Activated T-cell treated with anti-CD3 and anti-CD28 coated beads, Interleukin-2, amount 50 U/mL, for 48 hours (primary cell): ENCODE measurements around the gene ACADS.
"Not testable (repeated sequence)": the region's sequence is repeated elsewhere in the genome, so short reads cannot be mapped to it uniquely, and the experiment has no call there.

Experiments
- DNase-seq, 2 experiments: peaks; one replicate each; pipeline ENCODE4 v3.0.0-alpha.2; 2020

ACADS gene

GRCh38 chr12:120732198-120732597 lies 6.6 kb downstream of the ACADS start:
- not testable (repeated sequence) for DNase-seq

DNA sequence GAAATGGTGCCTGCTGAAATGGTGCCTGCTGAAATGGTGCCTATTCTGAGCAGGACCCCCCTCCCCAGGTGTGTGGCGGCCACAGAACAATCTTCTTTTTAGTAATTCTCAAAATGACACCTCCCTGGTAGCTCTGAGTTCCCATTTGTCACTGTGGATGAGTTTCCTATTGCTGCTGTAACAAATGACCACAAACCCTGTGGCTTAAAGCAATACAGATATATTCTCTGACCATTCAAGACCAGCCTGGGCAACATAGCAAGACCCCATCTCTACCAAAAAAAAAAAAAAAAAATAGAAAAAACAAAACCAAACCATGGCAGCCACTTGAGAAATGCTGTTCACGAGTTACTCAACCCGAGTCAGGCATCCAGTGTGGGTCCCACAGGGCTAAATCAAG lies 7.9 kb downstream of the ACADS start:
- DNase-seq = no peak

DNA sequence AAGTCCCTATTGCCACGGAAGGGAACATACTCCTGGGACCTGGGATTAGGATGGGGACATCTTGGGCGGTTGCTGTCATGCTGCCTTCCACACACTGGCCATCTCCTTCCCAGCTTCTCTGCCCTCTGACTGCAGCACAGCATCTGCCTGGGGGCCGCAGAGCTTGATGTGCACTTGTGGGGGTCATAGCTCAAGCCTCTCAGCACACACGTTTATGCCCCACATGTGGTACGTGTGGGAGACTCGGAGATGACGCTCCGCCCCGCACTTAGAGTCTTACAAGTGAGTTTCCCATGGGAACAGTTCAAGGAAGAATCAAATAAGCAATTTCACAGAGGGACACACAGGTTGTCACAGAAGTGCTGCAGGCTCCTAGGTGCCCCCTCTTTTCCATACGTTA lies 8.6 kb downstream of the ACADS start:
- DNase-seq = no peak

- no peak for DNase-seq
Observed at GRCh38 chr12:120735181-120735580, 9.6 kb downstream of the ACADS start.

GRCh38 chr12:120736404-120737331 lies 11.0 kb downstream of the ACADS start:
- no peak for DNase-seq

DNA sequence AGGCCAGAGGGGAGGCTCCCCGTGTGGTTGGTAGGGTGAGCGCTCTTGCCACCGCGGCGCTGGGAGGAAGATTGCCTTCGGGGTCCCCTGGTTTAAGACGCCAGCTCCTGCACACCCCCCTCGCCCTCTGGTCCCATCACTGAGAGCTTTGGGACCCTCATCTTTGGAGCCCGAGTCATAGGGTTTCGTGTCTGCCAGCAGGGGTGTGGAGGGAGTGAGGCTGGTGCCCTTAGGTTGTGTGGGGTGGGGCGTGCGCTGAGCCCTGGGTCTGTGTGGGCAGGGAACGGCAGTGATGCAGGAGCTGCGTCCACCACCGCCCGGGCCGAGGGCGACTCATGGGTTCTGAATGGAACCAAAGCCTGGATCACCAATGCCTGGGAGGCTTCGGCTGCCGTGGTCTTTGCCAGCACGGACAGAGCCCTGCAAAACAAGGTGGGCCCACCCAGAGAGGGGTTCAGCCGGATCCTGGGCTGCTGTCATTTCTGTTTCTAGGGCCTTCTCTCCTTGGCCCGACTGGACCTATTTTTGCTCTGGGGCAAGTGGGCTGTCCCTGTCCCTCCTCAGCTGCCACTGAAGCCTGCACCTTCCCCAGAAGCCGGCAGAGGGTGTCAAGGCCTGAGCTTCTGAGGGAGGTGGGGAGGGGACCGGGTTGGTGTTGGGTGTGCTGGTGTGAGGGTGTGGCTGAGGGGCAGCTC lies 12.1 kb downstream of the ACADS start:
- no peak for DNase-seq

DNA sequence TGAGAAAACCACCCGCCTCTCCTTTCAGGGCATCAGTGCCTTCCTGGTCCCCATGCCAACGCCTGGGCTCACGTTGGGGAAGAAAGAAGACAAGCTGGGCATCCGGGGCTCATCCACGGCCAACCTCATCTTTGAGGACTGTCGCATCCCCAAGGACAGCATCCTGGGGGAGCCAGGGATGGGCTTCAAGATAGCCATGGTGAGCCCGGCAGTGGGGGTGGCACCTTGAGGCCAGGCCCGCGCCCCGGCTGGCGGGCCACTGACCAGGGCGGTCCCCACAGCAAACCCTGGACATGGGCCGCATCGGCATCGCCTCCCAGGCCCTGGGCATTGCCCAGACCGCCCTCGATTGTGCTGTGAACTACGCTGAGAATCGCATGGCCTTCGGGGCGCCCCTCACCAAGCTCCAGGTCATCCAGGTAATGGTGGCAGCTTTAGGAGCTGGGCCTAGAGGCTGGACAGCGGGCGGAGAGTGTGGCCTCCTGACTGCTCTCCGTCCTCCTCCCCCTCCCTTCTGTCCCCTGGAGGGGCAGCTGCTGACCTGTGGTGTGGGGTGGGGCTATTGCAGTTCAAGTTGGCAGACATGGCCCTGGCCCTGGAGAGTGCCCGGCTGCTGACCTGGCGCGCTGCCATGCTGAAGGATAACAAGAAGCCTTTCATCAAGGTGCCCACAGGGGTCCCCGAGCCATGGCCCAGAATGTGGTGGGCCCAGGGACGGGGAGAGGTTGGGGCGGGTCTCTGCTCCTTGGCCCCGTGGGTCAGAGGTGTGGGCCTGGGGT lies 12.8 kb downstream of the ACADS start:
- no peak for DNase-seq

- DNase-seq = no peak
Observed at GRCh38 chr12:120739031-120739762, 13.6 kb downstream of the ACADS start.

DNA sequence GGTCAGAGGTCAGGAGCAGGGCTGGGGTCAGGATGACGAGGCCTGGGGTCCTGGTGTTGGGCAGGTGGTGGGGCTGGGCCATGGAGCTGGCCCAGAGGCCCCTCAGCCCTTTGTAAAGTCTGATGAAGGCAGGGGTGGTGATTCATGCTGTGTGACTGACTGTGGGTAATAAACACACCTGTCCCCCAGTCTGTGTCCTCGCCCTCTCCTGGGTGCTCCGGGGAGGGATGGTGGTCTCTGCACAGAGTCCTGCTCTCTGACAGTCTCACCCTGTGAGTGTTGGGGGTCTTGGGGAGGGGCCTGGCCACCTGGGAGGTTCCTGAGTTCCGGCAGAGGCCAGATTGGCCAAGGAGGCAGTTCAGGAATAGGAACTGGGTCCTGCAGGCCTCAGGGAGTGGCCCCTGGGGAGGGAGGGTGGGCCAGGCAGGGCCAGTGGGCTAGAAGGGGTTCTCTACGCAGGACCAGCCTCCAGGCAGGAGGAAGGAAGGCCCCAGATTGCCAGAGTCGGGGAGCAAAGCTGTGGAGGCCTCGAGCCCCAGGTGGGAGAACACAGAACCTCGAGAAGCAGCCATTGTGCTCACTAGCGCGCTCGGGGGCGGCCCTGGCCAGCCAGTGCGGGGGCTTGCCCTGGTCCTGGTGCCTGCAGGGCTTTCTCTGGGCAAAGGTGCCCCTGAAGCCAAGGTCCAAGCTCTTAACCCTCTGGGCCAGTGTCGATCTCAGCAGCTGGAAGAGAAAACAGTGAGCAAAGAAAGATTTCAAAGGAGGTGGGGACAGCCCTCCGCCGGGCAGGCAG lies 14.4 kb downstream of the ACADS start:
- DNase-seq = no peak

DNA sequence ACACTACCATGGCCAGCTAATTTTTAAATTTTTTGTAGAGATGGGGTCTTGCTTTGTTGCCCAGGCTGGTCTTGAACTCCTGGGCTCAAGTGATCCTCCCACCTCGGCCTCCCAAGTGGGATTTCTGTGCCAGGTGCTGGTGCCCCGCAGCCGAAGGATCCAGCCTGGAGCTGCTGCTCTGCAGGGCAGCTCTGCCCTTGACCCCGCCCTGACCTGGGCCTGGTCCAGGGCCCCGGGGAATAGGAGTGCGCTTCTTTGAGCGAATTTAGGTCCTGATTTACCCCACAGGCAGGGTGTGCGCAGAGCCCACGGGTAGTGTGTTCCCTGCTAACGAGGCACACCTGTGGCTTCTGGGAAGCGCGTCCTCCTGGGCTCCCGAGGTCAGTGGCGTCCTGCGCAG lies 15.2 kb downstream of the ACADS start:
- no peak for DNase-seq

- DNase-seq = no peak
Observed at GRCh38 chr12:120741476-120742421, 16.1 kb downstream of the ACADS start.

DNA sequence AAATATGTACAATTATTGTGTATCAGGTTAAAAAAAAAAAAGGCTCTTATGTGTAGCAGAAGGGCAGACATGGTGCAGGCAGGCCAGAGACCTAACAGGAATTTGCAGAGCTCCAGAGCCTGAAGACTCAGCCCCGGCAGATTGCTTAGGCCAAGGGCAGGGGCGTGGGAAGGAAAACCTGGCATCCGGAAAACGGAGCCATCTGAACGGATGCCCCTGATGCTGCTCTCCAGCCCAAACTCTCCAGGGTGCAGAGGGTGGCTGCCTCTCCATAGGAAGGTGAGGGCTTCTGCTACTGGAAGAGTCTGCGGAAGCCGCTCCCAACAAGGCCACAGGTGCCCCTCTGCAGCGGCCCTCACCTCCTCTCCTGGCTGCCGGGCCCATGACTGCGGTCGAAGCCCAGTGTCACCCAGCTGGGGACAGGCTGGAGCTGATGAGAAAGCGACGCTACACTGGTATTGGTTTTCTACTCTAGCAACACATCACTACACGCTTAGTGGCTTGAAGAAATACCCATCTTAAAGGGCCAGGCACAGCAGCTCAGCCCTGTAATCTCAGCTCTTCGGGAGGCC lies 19.4 kb downstream of the ACADS start:
- DNase-seq = no peak

GRCh38 chr12:120748242-120748641 lies 22.6 kb downstream of the ACADS start:
- DNase-seq = no peak

DNA sequence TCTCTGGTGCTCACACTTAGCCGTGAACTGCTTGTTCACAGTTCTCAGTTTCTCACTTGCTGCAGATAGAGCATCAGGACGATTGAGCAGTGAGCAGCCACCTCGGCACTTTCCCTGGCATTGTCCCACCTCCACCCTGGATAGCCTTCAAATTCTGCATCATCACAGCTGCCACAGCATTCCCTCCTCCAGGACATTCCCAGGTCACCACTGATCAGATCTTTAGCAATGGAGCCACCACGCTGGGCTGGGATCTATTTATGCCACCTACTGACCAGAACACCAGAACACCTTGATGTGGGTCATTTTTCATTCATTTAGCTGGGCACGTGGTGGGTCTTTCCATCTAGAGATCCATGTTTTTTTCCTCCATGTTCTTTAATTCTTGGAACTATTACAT lies 23.6 kb downstream of the ACADS start:
- DNase-seq = no peak

DNA sequence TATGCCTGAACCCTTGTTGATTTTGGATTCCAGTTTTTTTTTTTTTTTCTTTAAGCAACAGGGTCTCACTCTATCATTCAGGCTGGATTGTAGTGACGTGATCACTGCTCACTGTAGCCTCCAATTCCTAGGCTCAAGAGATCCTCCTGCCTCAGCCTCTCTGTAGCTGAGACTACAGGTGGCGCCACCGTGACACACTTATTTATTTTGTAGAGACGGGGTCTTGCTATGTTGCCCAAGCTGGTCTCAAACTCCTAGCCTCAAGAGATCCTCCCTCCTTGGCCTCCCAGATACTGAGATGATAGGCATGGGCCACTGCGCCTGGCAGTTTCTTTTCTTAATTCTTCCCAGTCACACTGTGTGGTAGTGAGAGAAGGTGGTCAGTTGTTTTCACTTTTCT lies 25.2 kb downstream of the ACADS start:
- DNase-seq = no peak

DNA sequence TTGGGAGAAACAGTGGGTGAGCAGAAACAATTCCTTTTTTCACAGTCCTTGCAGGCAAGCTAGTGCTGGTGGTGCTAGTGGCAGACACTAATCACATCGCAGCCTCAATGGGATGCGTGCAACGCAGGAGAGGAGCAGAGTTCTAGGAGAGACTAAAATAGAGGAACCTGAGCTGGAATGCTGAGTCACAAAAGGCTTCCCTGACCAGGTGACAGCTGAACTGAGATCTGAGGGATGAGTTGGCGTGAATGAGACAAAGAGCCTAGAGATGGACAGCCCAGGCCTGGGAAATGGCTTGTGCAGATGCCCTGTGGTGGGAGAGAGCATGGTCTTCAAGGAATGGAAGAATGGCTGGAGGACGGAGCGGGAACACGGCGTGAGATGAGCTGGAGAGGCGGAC lies 25.8 kb downstream of the ACADS start:
- no peak for DNase-seq

GRCh38 chr12:120754792-120755191 lies 29.2 kb downstream of the ACADS start:
- DNase-seq = no peak

DNA sequence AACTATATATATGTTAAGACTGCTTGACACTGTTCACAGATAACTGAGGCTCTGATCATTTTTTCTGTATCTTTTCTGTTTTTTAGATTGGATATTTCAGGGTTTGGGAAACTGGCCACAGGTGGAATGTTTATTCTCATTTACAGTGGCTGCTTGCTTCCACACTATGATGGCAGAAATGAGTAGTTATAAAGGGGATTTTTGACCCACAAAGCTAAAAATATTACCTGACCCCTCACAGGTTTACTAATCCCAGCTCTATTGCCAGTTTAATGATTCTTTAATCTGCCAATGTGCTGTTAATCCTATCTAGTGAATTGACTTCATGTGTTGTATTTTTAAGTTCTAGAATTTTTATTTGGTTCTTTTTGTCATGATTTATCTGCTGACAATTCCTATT lies 29.6 kb downstream of the ACADS start:
- no peak for DNase-seq

DNA sequence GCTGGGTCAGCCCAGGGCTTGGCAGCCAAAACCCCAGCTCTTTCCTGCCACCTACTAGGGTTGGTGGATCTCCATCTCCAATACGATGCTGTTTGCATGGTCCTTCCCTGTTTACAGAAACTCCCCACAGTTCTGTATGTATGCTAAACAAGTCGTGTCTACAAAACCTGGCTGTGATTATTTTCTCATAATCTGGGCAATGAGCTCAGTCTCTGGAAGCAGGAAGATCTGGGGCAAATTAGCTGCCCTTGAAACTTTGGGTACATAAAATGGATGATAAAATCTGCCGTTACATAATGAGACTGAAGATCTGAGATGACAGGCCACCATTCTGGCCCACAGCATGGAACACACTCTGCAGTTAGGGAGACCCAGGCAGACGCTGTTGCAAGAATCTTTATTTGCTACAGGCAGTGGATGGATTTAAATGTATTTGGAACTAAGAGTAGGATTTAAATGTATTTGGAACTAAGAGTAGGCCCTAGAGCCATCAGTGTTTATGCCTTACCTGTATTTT lies 31.7 kb downstream of the ACADS start:
- DNase-seq = no peak

DNA sequence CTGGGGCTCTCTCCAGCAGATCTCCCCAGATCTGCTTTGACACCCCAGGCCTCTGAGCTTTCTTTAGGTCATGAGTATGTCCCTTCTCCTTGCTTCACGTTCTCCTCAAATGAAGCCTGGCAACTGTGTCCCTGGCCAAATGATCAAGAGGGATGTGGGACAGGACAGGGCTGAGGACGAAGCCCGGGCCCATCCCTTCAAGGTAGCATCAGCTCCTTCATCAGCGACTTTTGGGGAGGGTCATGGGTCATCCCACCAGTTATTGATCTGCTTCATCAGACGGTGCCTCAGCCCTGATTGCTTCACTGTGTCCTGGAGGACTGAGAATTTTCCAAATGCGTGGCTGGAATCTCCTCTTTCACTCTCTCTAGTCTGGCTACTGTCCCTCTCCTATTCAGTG lies 32.3 kb downstream of the ACADS start:
- no peak for DNase-seq
